ENCODE results near the gene DGCR2. TPM values are rescaled to one million over a fixed set of nuclear protein-coding genes. Genes with fewer than 3 reads are reported as not detected.

DGCR2 gene
- total RNA-seq, 1 experiment from 2014 or later, result 33.6 TPM

- no peak for DNase-seq (ENCODE audit: low read depth)
These were observed 5.8 kb upstream of the DGCR2 start for GRCh38 chr22:19128009-19128401.

GRCh38 chr22:19127329-19128008 is 5.3 kb upstream of the DGCR2 start:
- no peak for DNase-seq (ENCODE audit: low read depth)

GRCh38 chr22:19126309-19127273 is 4.4 kb upstream of the DGCR2 start:
- DNase-seq (ENCODE audit: low read depth), result no peak

DNA sequence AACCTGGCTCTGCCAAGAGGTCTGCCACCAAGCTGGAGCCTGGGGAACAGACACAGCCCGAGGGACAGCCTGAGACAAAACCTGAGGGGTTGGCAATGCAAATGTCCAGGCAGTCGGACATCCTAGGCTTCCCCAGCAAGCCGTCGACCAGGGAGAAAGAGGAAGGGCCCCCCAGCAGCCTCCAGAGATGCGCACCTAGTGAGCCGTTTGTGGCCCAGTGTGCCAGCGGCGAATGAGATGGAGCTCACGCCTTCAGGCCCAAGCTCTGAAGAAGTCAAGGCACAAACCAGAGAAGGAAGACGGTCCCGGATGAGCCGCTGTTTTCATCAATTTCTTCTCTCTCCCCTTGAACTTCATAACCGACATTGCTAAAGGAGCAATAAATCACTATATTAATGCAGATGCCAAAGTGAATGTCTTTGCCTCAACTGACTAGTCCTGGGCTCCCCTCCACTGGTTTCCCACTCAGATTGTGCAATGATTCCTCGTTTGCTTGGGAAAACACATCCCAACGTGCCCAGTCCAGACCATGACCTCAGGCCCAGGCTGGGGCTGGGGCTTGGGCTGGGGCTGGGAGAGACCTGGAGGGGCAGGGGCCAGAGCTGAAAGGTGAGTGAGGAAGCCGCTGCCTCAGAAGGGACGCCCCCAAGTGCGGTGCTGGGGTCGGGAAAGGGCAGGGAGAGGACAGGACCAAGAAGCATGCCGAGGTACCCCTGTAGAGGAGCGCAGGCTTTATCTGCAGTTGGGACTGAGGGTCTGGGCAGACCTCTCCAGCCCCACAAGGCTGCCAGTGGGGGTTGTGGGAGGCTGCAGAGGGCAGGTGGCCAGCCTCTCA is 3.5 kb upstream of the DGCR2 start:
- DNase-seq (ENCODE audit: low read depth), result no peak

DNA sequence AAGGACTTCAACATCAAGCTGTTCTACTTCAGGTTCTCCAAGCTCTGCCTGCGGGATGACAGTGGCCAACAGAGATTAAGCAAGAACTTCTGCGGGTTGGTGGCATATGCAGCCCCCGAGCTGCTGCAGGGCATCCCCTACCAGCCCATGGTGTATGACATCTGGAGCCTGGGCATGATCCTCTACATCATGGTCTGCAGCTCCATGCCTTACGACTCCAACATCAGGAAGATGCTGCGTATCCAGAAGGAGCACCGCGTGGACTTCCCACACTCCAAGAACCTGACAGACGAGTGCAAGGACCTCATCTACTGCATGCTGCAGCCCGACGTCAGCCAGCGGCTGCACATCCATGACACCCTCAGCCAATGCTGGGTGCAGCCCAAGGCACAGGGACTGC is 2.8 kb upstream of the DGCR2 start:
- DNase-seq (ENCODE audit: low read depth), result no peak

DNA sequence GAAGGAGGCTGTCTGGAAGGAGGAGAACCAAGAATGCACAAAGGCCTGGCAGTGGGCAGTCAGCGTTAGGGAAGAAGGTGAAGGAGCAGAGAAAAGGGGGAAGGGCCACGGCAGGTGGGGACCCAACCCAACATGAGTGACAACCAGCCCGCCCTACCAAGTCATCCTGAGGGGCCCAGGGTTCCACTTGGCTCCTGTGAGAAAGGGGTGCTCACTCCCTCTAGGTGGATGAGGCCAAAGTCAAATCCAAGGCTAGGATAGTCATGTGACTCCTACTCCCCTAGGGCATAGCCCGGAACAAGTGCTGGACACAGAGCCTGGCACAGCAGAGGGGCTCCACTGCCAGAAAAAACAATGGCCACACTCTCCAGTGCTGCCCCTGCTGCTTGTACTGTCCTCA is 2.2 kb upstream of the DGCR2 start:
- no peak for DNase-seq (ENCODE audit: low read depth)

DNA sequence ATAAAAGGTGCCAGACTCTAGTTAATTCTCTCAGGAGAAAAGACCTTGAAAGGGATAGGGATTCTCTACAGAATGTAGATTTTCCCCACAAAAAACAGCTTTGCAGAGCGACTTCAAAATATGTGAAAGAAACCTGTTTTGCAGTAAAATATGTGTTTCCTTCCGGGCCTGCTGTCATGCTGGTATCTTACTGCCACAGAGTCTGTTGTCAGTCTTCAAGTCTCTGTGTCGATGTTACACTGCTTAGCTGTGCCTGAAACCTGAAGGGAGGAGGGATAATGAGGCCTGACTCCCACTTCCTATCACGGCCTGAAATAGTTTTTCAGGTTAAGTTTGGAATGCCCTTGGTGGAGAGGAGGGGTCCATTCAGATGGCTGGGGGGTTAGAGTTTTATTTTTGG is 1.7 kb upstream of the DGCR2 start:
- DNase-seq (ENCODE audit: low read depth), result no peak

DNA sequence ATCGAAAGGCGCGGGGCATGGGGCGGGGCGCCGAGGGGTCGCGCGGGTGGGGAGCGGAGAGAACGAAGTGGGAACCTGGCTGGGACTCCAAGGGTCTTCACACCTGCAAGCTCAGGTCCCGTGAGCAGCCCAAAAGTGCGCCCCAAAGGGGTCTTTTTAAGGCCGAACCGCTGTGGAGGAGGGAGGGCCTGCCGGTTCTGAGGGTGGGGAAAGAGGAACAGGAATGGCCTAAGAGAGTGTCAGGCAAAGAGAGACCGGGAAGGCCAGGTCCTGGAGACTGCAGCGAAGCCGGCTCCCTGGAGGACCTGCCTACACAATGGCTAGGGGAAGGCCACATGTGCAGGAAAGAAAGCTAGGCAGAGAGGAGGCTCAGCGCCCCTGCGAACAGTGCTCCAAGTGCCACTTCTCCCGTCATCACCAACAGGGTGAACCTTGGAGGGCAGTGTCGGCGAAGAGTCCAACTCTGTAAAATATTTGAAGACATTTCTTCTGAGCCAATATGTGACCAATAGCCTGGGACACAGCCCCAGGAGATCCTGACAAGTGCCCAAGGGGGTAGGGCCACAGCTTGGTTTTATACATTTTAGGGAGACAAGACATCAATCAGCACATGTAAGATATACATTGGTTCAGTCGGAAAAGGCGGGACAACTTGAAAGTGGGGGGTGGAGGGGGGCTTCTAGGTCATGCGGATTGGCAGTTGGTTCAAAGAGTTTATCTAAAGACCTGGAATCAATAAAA is 710 bp upstream of the DGCR2 start:
- no peak for DNase-seq (ENCODE audit: low read depth)

- peak; percentile 28 for DNase-seq (ENCODE audit: low read depth)
These were observed 525 bp downstream of the DGCR2 start for GRCh38 chr22:19121631-19122142.

DNA sequence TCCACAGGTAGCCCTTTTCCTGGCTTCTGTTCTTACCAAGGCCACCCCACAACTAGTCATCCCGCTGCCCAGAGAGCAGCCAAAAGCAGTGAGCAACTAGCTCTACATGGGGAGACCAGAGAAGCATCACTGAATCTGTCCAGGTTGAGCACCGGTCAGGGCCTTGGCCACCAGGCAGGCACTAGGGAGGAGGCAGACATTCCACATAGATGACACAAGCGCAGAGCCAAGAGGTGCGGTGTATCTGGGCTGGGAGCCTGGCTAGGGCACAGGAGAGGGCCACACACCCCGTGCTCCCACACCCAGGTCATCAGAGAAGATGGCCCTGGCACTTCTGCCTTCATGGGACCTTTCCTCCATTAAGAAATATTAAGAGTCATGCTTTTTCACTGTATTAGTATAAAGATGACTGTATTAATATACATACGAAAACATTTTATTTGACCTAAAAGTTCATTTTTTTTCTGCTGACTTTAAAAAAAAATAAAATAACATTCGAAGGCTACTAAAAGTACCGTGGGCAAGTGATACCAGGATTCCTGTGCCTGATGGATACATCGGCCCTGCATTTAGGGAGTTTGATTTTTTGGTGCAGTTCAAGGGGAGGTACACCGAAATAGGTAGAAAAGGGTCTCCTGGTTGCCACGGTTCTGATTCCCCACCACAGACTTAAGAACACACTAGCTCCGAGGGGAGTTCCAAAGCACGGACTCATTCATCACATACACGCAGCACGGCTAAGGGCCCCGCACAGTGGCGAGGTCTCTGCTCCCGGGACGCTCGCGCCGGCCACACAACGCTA is 1.2 kb downstream of the DGCR2 start:
- DNase-seq (ENCODE audit: low read depth), result peak; percentile 55

- no peak for DNase-seq (ENCODE audit: low read depth)
These were observed 2.3 kb downstream of the DGCR2 start for GRCh38 chr22:19119949-19120348.

- DNase-seq (ENCODE audit: low read depth), result no peak
These were observed 3.8 kb downstream of the DGCR2 start for GRCh38 chr22:19118329-19118880.

DNA sequence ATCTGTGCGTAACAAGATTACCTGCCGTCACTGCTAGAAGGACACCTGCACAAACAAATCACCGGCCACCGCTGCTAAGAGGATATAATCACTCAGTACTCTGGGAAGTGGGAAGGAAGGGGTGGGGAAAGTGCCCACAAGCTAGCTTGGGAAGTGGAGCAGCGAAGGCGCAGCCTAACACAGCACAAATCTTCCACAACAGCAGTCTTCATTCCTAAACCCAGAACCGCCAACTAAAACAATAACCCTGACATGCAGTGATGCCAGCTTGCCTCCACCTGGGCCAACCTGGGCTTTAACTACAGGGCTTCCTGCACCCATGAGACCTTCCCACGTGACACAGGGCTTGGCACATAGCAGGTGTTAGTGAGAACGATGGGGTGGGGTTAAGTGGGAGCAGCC is 5.1 kb downstream of the DGCR2 start:
- DNase-seq (ENCODE audit: low read depth), result no peak

DNA sequence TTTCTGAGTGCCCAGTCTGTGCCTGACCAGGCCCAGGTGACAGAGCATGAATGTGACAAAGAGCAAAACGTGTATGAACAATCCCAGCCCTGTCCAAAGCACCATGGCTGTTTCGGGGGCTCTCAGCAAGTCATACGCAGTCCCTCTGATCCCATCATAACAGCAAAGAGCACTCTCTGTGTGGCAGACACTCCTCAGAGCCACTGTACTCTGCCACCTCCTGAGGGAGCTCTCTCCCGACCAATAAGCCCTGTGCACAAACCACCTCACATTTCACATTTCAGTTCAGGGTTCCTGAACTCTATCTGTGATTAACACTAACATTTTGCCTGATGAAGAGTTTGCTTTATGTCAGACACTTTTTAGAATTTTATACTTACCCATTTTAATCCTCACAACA is 6.6 kb downstream of the DGCR2 start:
- DNase-seq (ENCODE audit: low read depth), result no peak

- DNase-seq (ENCODE audit: low read depth), result no peak
These were observed 7.1 kb downstream of the DGCR2 start for GRCh38 chr22:19114984-19115552.

GRCh38 chr22:19113429-19113828 is 8.8 kb downstream of the DGCR2 start:
- DNase-seq (ENCODE audit: low read depth), result no peak

GRCh38 chr22:19111584-19111983 is 10.6 kb downstream of the DGCR2 start:
- DNase-seq (ENCODE audit: low read depth), result no peak

DNA sequence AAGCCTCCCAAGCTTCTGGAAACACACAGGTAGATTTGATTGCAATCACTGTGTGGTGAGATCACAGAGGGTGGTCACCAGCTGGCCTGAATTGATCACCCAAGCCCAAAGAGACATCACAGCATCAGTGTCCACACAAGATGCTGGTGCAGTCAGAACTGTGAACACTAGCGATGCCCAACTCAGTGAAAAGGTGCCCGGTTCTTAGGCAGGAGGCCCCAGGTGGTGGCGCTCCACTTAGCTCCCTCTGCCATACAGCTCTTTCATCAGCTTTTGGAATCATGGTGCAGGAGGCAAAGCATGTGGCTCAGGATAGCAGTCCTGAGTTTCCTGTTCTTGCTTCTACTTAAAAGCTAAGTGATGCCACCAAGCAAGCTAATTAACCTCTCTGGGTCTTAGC is 11.1 kb downstream of the DGCR2 start:
- DNase-seq (ENCODE audit: low read depth), result no peak

DNA sequence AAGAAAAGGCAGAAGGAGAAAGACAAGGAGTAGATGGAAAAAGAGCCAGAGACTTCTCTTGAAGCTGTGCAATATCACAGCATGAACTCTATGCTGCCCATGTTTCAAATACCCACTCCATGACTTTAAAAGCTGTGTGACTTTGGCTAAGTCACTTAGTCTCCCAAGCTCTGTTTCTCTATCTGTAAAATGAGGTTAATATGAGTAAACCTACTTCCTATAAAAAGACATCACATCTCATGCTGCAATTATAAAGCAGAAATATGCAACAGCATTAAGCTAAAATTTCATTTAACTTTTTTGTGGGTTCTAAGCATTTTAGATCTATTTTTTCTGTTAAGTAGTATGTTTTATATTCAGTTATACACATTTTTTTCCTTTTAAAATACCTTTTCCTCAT is 11.6 kb downstream of the DGCR2 start:
- DNase-seq (ENCODE audit: low read depth), result no peak
